Endometrium (tissue), 2 donors: ENCODE measurements around the gene FGD4.

Experiments used
- FAIRE-seq: peaks from 2 replicates; lab custom pipeline; 2012; peaks lifted over from hg19 to GRCh38; lab: Jason Lieb, UNC
- donor health status: control.
- donor health status: control.

FGD4 gene

GRCh38 chr12:32679920-32680237 lies 280.5 kb downstream of the FGD4 start:
- FAIRE-seq: no peak

GRCh38 chr12:32680787-32681186 lies 281.4 kb downstream of the FGD4 start:
- FAIRE-seq: peak; percentile 58

- no peak for FAIRE-seq
These were observed 281.9 kb downstream of the FGD4 start for GRCh38 chr12:32681272-32681671.

- FAIRE-seq: no peak
These were observed 287.0 kb downstream of the FGD4 start for GRCh38 chr12:32686340-32686739.

- no peak for FAIRE-seq
These were observed 289.4 kb downstream of the FGD4 start for GRCh38 chr12:32688786-32689185.

- FAIRE-seq: no peak
These were observed 291.6 kb downstream of the FGD4 start for GRCh38 chr12:32690927-32691326.

- FAIRE-seq: no peak
These were observed 293.0 kb downstream of the FGD4 start for GRCh38 chr12:32692358-32692757.

- peak; percentile 8 for FAIRE-seq
These were observed 293.7 kb downstream of the FGD4 start for GRCh38 chr12:32693036-32693435.
